Measurements from ENCODE around the gene GPR4.
A peak's percentile ranks its signal among the peaks of the same experiment; 100 is the strongest.
"Not testable (repeated sequence)": the region's sequence is repeated elsewhere in the genome, so short reads cannot be mapped to it uniquely, and the experiment has no call there.

Gene GPR4

GRCh38 chr19:45637890-45638667, 36.1 kb upstream of the GPR4 start:
- no peaks in the 10 kb centered on the region for H3K9me3 ChIP-seq (ENCODE audit: control insufficient read depth, low read length)
- H3K9ac ChIP-seq (ENCODE audit: low read length) = peak overlapping the region; percentile 92
- H3K27me3 ChIP-seq (ENCODE audit: control insufficient read depth, insufficient read depth, low read length) = no peaks in the 10 kb centered on the region
- H3K4me3 ChIP-seq (ENCODE audit: low read length) = peak overlapping the region; percentile 97
- H3K4me1 ChIP-seq (ENCODE audit: control insufficient read depth, insufficient read depth, low read length) = peaks cover 46% of the 10 kb centered on the region
- H3K36me3 ChIP-seq (ENCODE audit: control insufficient read depth, insufficient read depth, low read length) = no peaks in the 10 kb centered on the region

GRCh38 chr19:45636902-45637301, 34.9 kb upstream of the GPR4 start:
- Histone ChIP-seq H3K9ac (ENCODE audit: low read length) (no peak overlapping the region), H3K4me1 (ENCODE audit: control insufficient read depth, insufficient read depth, low read length) (peaks cover 43% of the 10 kb centered on the region), H3K9me3 (ENCODE audit: control insufficient read depth, low read length) (no peaks in the 10 kb centered on the region), H3K36me3 (ENCODE audit: control insufficient read depth, insufficient read depth, low read length) (no peaks in the 10 kb centered on the region), H3K4me3 (ENCODE audit: low read length) (no peak overlapping the region), H3K27me3 (ENCODE audit: control insufficient read depth, insufficient read depth, low read length) (no peaks in the 10 kb centered on the region)

DNA sequence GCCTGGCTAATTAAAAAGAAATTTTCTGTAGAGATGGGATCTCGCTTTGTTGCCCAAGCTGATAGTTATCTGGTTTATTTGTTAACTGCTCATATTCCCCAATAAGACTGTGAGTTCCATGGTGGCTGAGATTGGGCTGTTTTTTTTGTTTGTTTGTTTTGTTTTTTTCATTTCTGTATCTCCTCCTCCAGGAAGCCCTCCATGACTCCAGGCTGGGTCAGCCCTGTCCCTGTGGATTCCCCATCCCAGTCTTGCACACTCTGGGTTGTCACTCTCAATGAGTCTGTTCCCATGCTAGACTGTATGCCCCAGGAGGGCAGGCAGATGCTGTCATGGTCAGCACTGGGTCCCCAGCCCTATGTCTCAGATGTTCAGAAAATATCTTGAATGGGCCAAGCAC, 34.3 kb upstream of the GPR4 start:
- no peaks in the 10 kb centered on the region for H3K27me3 ChIP-seq (ENCODE audit: control insufficient read depth, insufficient read depth, low read length)
- no peaks in the 10 kb centered on the region for H3K9me3 ChIP-seq (ENCODE audit: control insufficient read depth, low read length)
- no peaks in the 10 kb centered on the region for H3K36me3 ChIP-seq (ENCODE audit: control insufficient read depth, insufficient read depth, low read length)
- no peak overlapping the region for H3K4me3 ChIP-seq (ENCODE audit: low read length)
- H3K4me1 ChIP-seq (ENCODE audit: control insufficient read depth, insufficient read depth, low read length) = peaks cover 36% of the 10 kb centered on the region
- H3K9ac ChIP-seq (ENCODE audit: low read length) = no peak overlapping the region

DNA sequence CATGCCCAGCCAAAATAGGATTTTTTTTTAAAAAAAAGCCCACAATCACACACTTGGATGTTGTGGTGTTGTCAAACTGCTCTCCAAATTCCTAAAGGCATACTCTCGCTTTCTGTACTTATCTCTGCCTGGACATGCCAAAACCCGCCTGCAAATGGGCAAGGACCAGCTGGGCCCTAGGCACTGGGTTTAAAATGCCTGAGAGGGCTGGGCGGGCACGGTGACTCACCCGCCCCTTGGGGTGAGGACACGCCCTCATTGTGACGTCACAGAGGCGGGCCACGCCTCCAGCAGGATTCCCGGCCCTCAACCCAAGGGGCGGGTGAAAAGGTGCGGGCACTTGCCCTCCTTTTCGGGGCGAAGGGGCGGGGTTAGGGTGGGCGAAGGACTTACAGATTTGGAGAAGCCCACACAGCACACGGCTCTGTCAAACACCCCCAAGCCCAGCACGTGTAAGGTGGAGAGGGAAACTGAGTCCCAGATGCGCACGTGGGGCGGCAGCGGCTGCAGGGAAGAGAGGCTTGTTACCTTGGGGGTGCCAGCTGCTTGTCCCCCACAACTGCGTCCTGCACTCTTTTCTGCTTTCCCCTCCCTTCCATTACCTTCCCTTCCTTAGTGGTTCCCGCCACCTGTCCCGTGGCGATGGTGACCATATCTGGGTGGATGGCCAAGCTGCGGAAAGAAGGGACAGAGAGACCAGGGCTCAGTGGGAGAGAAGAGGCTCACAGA, 30.6 kb upstream of the GPR4 start:
- H3K9ac ChIP-seq (ENCODE audit: low read length) = no peak overlapping the region
- no peak overlapping the region for H3K4me3 ChIP-seq (ENCODE audit: low read length)
- no peaks in the 10 kb centered on the region for H3K27me3 ChIP-seq (ENCODE audit: control insufficient read depth, insufficient read depth, low read length)
- H3K36me3 ChIP-seq (ENCODE audit: control insufficient read depth, insufficient read depth, low read length) = peaks cover 5% of the 10 kb centered on the region
- H3K9me3 ChIP-seq (ENCODE audit: control insufficient read depth, low read length) = no peaks in the 10 kb centered on the region
- peaks cover 4% of the 10 kb centered on the region for H3K4me1 ChIP-seq (ENCODE audit: control insufficient read depth, insufficient read depth, low read length)

DNA sequence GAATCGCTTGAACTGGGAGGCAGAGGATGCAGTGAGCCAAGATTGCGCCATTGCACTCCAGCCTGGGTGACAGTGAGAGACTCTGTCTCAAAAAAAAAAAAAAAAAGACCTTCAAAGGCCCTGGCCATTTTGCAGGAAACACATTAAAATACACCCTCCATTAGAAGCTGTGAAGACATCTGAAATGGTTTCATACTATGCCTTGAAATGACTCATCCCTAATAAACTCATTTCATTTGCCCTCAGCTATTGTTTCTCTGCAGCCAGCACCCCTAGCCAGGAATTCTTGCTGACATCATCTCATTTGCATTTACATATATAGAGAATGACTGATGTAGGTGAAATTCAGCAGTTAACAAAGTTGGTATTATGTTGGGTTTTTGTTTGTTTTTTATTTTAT, 28.5 kb upstream of the GPR4 start:
- no peak overlapping the region for H3K9ac ChIP-seq (ENCODE audit: low read length)
- H3K4me1 ChIP-seq (ENCODE audit: control insufficient read depth, insufficient read depth, low read length) = peaks cover 4% of the 10 kb centered on the region
- H3K9me3 ChIP-seq (ENCODE audit: control insufficient read depth, low read length) = no peaks in the 10 kb centered on the region
- H3K4me3 ChIP-seq (ENCODE audit: low read length) = no peak overlapping the region
- H3K36me3 ChIP-seq (ENCODE audit: control insufficient read depth, insufficient read depth, low read length) = peaks cover 9% of the 10 kb centered on the region
- no peaks in the 10 kb centered on the region for H3K27me3 ChIP-seq (ENCODE audit: control insufficient read depth, insufficient read depth, low read length)

DNA sequence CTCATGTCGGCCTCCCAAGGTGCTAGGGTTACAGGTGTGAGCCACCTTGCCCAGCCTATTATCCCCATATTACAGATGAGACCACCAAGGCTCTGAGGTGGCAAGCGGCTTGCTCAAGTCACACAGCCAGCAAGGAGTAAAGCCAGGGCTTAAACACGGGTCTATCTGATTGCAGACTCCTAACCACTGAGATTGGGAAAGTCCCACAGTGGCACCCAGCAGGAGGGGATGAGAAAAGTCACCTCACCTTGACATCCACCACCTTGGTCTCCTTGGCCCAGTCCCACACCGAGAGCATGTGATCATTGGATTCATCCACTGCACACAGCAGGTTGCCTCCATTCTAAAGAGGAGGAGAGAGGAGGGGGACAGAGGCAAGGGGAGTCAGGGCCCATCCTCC, 27.7 kb upstream of the GPR4 start:
- H3K9me3 ChIP-seq (ENCODE audit: control insufficient read depth, low read length) = no peaks in the 10 kb centered on the region
- H3K36me3 ChIP-seq (ENCODE audit: control insufficient read depth, insufficient read depth, low read length) = peaks cover 9% of the 10 kb centered on the region

DNA sequence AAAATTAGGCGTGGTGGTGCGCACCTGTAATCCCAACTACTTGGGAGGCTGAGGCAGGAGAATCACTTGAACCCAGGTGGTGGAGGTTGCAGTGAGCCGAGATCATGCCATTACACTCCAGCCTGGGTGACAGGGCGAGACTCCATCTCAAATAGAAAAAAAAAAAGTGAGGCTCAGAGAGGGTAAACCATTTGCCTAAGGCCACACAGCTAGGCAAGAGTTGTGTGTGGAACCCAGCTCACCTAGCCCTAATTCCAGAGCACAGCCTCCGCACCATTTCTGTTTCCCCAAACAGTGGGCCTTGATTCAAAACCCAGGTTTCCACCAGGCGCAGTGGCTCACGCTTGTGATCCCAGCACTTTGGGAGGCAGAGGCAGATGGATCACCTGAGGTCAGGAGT, 26.2 kb upstream of the GPR4 start:
- not testable (repeated sequence) for H3K9ac ChIP-seq (ENCODE audit: low read length); H3K9me3 ChIP-seq (ENCODE audit: control insufficient read depth, low read length); H3K27me3 ChIP-seq (ENCODE audit: control insufficient read depth, insufficient read depth, low read length); H3K4me1 ChIP-seq (ENCODE audit: control insufficient read depth, insufficient read depth, low read length); H3K4me3 ChIP-seq (ENCODE audit: low read length); H3K36me3 ChIP-seq (ENCODE audit: control insufficient read depth, insufficient read depth, low read length)

More for the DNA sequence above, 27.7 kb upstream of the GPR4 start:
- Histone ChIP-seq H3K9ac (ENCODE audit: low read length) (no peak overlapping the region), H3K27me3 (ENCODE audit: control insufficient read depth, insufficient read depth, low read length) (no peaks in the 10 kb centered on the region), H3K4me3 (ENCODE audit: low read length) (no peak overlapping the region), H3K4me1 (ENCODE audit: control insufficient read depth, insufficient read depth, low read length) (peaks cover 4% of the 10 kb centered on the region)

DNA sequence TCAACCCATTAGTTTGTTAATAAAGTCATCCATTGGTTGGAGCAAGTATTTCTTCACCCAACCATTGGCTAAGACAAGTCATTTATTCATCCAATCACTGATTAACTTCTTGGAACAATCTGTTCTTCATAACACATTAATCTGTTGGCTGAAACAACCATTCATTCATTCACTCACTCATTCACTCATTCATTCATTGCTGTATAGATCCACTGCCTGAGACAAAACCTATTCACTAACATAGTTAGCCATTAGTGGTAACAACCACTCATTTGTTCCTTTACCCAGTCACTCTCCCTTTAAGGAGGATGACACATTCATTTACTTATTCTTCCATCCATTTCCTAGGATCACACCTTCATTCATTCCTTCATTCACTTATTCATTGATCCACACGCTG, 22.0 kb upstream of the GPR4 start:
- Histone ChIP-seq H3K4me1 (ENCODE audit: control insufficient read depth, insufficient read depth, low read length) (no peaks in the 10 kb centered on the region), H3K9me3 (ENCODE audit: control insufficient read depth, low read length) (no peaks in the 10 kb centered on the region), H3K9ac (ENCODE audit: low read length) (no peak overlapping the region), H3K4me3 (ENCODE audit: low read length) (no peak overlapping the region), H3K36me3 (ENCODE audit: control insufficient read depth, insufficient read depth, low read length) (peaks cover 4% of the 10 kb centered on the region), H3K27me3 (ENCODE audit: control insufficient read depth, insufficient read depth, low read length) (no peaks in the 10 kb centered on the region)

GRCh38 chr19:45621976-45622503, 20.0 kb upstream of the GPR4 start:
- H3K4me3 ChIP-seq (ENCODE audit: low read length) = no peak overlapping the region
- no peaks in the 10 kb centered on the region for H3K9me3 ChIP-seq (ENCODE audit: control insufficient read depth, low read length)
- H3K9ac ChIP-seq (ENCODE audit: low read length) = no peak overlapping the region
- peaks cover 4% of the 10 kb centered on the region for H3K36me3 ChIP-seq (ENCODE audit: control insufficient read depth, insufficient read depth, low read length)
- H3K27me3 ChIP-seq (ENCODE audit: control insufficient read depth, insufficient read depth, low read length) = no peaks in the 10 kb centered on the region
- no peaks in the 10 kb centered on the region for H3K4me1 ChIP-seq (ENCODE audit: control insufficient read depth, insufficient read depth, low read length)

- H3K4me1 ChIP-seq (ENCODE audit: control insufficient read depth, insufficient read depth, low read length) = no peaks in the 10 kb centered on the region
- no peak overlapping the region for H3K4me3 ChIP-seq (ENCODE audit: low read length)
- no peak overlapping the region for H3K9ac ChIP-seq (ENCODE audit: low read length)
- peaks cover 4% of the 10 kb centered on the region for H3K36me3 ChIP-seq (ENCODE audit: control insufficient read depth, insufficient read depth, low read length)
- H3K27me3 ChIP-seq (ENCODE audit: control insufficient read depth, insufficient read depth, low read length) = no peaks in the 10 kb centered on the region
- no peaks in the 10 kb centered on the region for H3K9me3 ChIP-seq (ENCODE audit: control insufficient read depth, low read length)
These were observed 19.4 kb upstream of the GPR4 start for GRCh38 chr19:45621389-45621788.

DNA sequence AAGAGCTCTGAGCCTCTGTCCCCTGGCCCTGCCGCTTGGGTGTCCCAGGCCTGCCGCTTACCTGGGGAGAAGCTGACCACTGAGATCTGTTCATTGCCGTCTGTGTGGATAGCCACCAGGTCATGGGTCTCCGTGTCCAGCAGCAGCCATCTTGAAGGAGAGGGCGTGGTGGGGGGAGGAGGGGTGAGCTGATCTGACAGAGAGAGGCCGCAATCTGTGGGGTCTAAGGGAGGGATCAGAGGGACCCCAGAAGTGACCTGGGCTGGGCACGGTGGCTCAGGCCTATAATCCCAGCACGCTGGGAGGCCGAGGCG, 14.6 kb upstream of the GPR4 start:
- Histone ChIP-seq H3K27me3 (ENCODE audit: control insufficient read depth, insufficient read depth, low read length) (no peaks in the 10 kb centered on the region), H3K9ac (ENCODE audit: low read length) (no peak overlapping the region), H3K4me1 (ENCODE audit: control insufficient read depth, insufficient read depth, low read length) (peaks cover 18% of the 10 kb centered on the region), H3K4me3 (ENCODE audit: low read length) (no peak overlapping the region), H3K36me3 (ENCODE audit: control insufficient read depth, insufficient read depth, low read length) (no peaks in the 10 kb centered on the region), H3K9me3 (ENCODE audit: control insufficient read depth, low read length) (no peaks in the 10 kb centered on the region)

DNA sequence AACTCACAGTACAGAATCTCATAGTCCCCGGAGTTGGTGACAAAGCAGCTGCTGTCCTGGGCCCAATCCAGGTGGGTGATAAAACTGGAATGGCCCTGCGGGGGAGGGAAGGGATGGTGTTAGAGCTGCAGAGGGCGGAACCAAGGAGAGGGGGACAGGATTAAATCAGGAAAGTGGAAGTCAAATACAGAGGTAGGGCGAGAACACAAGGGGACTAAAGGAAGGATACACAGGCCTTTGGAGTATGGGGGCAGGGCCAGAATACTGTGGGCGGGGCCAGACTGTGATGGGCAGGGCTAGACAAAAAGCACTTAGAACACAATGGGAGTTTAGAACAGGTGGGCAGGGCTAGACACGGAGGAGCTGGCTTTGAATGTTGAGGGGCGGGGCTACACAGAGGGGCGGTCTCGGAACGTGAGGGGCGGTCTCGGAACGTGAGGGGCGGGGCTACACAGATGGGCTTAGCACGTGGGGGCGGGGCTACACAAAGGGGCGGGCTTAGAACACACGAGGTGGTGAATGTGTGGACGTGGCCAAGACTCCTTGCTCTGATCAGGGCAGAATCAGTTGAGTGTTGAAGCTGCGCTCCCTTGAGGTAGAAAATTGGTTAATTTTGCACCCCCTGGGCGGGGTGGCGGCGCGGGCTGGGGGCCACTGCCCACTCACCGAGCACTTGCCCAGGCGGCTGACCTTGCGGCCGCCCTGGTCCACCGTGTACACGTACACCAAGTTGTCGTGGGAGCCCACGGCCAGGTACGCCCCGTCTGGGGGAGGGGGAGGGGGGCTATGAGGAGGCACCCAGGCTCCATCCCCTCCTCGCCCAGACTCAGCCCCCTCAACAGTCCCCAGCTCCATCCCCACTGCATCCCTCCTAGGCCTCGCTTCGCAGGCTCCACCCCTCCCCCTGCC, 14.0 kb upstream of the GPR4 start:
- Histone ChIP-seq H3K9me3 (ENCODE audit: control insufficient read depth, low read length) (no peaks in the 10 kb centered on the region), H3K9ac (ENCODE audit: low read length) (no peak overlapping the region), H3K4me3 (ENCODE audit: low read length) (no peak overlapping the region), H3K27me3 (ENCODE audit: control insufficient read depth, insufficient read depth, low read length) (no peaks in the 10 kb centered on the region), H3K36me3 (ENCODE audit: control insufficient read depth, insufficient read depth, low read length) (no peaks in the 10 kb centered on the region), H3K4me1 (ENCODE audit: control insufficient read depth, insufficient read depth, low read length) (peaks cover 18% of the 10 kb centered on the region)
